Measurements from ENCODE around the gene CST9.
"Not testable (repeated sequence)": the region's sequence is repeated elsewhere in the genome, so short reads cannot be mapped to it uniquely, and the experiment has no call there.

The CST9 gene

GRCh38 chr20:23636908-23637281 lies 31.2 kb upstream of the CST9 start:
- no peak for DNase-seq

GRCh38 chr20:23636182-23636907 lies 30.6 kb upstream of the CST9 start:
- no peak for DNase-seq

DNA sequence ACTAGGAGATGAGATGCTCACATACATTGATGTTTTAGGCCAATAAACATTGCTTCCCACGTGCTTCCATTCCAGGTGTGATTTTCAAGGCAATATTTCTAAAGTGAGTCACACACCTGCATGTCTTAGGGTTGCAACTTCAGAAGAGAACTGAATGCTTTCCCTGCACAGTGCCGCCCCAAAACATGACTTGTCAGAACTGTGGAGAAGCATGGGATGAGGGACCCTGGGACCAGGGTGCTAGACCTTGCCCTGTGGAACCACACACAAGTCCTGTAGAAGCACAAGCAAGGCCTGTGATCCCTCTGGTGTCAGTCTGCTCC lies 30.0 kb upstream of the CST9 start:
- DNase-seq = not testable (repeated sequence)

GRCh38 chr20:23634985-23635767 lies 29.5 kb upstream of the CST9 start:
- DNase-seq = no peak

GRCh38 chr20:23634044-23634801 lies 28.5 kb upstream of the CST9 start:
- no peak for DNase-seq

DNA sequence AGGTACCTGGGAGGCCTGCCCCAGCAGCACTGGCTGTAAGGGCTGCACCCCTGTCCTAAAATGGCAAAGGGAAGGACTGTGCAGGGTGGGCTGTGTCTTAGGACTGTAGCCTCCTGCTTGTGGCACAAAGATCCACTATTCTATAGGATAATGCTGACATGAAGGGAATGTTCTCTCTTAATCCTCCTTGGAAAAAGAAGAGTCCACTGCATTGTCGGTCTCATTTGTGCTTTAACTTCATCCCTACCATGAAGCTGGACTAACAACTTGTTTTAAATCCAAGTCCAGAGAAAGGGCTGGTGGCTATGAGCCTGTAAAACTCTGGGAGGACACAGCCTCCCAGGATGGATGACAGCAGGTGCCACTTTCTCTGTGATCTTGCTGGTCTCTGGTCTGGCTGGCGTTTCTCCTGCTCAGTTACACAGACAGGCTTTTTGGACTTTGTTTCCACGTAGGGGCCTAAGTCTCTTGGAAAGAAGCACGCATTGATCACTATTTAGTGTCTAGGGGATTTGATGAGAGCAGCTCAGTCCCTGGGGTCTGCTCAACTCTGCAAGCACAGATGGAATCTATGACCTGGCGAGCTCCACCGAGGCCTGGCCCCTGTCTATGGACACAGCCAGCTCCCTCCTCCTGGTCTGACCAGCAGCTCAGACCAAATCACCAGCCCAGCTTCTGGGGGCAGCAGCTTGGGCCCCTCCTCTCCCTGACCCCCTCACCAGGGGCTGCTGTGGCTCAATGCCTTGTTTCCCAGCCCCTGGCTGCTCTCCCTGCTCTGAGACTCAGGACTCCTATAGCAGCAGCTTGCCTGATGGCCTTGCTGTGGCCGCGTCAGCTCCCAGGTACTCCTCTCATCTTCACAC lies 27.2 kb upstream of the CST9 start:
- no peak for DNase-seq

DNA sequence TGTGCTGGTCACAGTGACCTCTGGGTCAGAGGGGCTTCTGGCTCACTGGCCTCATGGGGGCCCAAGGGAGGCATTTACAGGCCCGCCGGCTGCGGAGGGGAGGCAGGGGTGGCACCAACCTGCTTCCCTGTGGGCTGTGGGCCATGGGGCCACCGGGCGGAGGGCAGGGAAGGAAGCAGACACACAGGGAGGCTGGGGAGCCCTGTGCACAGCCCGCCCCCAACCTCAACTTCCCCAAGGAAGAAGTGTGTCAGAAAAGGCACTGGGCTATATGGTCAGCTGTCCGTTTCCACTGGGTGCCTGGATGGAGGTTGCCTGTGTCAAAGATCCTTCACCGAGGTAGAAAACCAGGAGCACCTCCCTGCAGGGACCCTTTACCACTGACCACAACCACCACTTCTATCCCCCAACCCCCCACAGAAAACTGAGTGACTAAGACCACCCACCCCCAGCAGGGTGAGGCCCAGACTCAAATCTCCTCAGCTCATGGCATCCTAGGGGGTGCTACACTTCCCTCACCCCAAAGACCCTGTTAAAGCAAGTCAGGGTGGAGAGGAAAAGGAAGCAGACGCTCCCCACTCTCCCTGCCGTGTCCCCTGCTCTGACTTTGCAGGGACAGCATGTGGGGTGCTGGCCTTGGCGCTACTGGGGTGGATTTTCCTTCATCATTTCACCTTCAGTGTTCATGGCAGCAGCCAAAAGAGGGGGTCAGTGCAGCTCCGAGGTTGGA lies 26.4 kb upstream of the CST9 start:
- no peak for DNase-seq

DNA sequence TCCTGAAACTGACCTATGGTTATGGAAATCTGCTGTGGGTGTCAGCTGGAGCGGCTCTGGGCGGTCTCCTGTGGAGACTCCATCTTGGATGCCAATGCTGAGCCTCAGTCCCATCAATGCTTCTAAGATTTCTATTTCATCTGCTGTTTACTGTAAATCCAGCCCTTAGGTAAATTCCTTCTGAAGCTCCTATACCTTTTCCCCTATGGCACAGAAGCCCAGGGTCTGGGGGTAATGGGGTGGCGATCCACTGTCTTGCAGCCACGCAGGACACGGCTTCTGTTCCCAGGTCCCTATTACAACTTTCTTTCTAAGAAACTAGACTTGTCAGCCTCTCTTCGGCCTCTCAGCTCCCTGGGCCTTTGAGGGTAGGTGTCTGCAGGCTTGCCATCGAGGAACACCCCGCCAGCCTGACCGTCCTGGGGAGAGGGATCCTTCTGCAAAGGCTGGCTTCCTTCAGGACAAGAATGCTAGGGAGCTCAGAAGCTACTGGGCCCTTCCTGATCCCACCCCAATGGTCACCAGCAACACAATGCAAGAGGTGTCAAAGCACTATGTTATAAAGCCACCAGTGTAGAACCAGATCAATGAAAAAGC lies 25.6 kb upstream of the CST9 start:
- no peak for DNase-seq

DNA sequence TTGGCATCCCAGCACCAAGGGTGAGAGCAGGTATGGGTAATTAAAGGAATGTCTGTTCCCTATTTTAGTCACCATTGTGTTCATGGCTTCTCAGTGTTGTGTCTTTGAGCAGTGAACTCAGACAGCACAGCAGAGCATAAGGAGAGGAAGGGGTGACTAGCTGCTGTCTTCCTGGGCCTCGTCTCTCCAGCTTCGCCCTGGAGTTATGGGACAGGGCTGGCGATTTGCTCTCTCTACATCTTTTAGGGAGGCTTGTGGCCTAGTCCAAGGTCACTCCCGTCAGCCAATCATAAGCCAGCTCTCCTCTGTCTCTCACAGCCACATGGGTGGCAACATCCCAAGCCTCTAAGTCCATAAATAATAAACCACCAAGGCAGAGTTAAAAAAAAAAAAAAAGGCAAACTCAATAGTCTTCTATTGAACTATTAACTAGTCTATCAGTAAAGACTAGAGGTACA lies 24.7 kb upstream of the CST9 start:
- no peak for DNase-seq

- no peak for DNase-seq
These were observed 24.1 kb upstream of the CST9 start for GRCh38 chr20:23629542-23630391.

- DNase-seq = no peak
These were observed 23.4 kb upstream of the CST9 start for GRCh38 chr20:23629017-23629541.

DNA sequence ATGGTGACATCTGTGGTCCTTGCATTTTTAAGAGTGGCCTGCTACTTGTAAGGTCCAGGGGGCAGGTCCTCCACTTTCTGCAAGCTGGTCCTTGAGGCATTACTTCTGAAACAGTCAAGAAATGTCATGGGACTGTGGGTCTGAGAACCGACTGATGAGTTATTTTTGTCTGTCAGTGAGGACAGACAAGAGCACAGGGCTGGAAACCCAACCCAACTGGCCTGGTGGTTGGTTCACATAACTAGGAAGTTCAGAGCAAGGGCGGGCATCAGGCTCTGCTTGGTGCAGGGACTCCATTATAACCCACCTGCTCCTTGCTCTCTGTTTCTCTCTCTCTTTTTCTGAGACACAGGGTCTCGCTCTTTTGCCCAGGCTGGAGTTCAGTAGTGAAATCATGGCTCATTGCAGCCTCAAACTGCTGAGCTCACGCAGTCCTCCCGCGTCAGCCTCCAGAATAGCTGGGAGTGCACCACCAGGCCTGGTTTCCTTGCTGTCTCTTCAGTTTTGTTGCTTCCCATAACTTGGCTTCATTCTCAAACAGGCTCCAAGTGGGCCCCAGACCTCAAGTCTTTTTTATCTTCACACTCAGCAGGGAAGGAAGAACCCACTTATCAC lies 22.8 kb upstream of the CST9 start:
- no peak for DNase-seq

GRCh38 chr20:23627501-23627900 lies 21.8 kb upstream of the CST9 start:
- DNase-seq = no peak

DNA sequence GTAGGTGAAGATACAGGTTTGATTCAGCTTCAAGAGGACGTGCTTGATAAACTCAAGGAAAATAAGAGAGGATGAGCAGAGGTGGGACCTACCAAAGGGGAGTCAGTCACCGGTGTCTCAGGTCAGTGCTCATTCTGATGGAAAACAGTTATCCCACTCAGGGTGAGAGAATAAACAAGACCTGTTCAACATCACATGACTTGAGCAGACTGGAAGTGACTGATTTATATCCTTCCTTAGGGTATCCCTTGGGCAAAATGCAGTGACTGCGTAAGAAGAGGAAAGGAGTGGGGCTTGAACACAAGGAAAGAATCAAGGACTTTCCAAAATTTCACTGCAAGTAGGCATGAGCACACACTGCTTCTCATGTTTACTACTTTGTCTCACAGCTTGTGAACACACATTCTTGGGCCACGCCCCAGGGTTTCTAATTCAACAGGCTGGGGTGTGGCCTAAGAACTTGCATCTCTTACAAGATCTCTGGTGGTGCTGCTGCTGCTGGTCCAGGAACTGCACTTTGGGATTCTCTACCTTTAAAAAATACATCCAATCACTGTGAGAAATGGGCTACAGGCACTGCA lies 20.4 kb upstream of the CST9 start:
- no peak for DNase-seq

- no peak for DNase-seq
These were observed 19.7 kb upstream of the CST9 start for GRCh38 chr20:23625236-23625964.

- no peak for DNase-seq
These were observed 18.6 kb upstream of the CST9 start for GRCh38 chr20:23624324-23624691.

- DNase-seq = no peak
These were observed 18.1 kb upstream of the CST9 start for GRCh38 chr20:23623666-23624323.

GRCh38 chr20:23622839-23623343 lies 17.2 kb upstream of the CST9 start:
- no peak for DNase-seq

Measured in stimulated activated CD4-positive, alpha-beta T cell treated with anti-CD3 and anti-CD28 coated beads, Interleukin-15, amount 100 ng/mL, for 24 hours (primary cell).